ENCODE results near the gene RAB11FIP2.

Gene RAB11FIP2

GRCh38 chr10:118046395-118047156, at the start of gene RAB11FIP2:
RAB11FIP2 (minus strand) TSS chr10:118046941; CDS start chr10:118046163, 778 bp downstream.
- TF ChIP-seq ZBTB7A (IDR thresholded peaks at IDR 0.05; ENCODE audit: low read depth) (peak; percentile 98), CEBPB (IDR thresholded peaks at IDR 0.05) (no peak), NFIC (IDR thresholded peaks at IDR 0.05) (no peak), FOXM1 (IDR thresholded peaks at IDR 0.05; ENCODE audit: borderline replicate concordance, low read depth) (no peak), YY1 (IDR thresholded peaks at IDR 0.05; ENCODE audit: low read depth) (peak; percentile 95), TAF1 (IDR thresholded peaks at IDR 0.05; ENCODE audit: low read depth) (peak; percentile 75), EGR1 (IDR thresholded peaks at IDR 0.05) (peak; percentile 70; the same call in 1 of the 2 replicates), EP300 (IDR thresholded peaks at IDR 0.05; ENCODE audit: borderline replicate concordance) (peak; percentile 38; the same call in 1 of the 2 replicates), TCF12 (IDR thresholded peaks at IDR 0.05; ENCODE audit: low read depth) (peak; percentile 61), CREB1 (IDR thresholded peaks at IDR 0.05; ENCODE audit: low read depth) (no peak; the same call in 1 of the 2 replicates), TEAD4 (IDR thresholded peaks at IDR 0.05) (no peak), RAD21 (IDR thresholded peaks at IDR 0.05; ENCODE audit: low read depth) (no peak)
- TF ChIP-seq, protein P1, sequence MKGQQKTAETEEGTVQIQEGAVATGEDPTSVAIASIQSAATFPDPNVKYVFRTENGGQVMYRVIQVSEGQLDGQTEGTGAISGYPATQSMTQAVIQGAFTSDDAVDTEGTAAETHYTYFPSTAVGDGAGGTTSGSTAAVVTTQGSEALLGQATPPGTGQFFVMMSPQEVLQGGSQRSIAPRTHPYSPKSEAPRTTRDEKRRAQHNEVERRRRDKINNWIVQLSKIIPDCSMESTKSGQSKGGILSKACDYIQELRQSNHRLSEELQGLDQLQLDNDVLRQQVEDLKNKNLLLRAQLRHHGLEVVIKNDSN (IDR thresholded peaks at IDR 0.05) = no peak
- TF ChIP-seq, protein P2, sequence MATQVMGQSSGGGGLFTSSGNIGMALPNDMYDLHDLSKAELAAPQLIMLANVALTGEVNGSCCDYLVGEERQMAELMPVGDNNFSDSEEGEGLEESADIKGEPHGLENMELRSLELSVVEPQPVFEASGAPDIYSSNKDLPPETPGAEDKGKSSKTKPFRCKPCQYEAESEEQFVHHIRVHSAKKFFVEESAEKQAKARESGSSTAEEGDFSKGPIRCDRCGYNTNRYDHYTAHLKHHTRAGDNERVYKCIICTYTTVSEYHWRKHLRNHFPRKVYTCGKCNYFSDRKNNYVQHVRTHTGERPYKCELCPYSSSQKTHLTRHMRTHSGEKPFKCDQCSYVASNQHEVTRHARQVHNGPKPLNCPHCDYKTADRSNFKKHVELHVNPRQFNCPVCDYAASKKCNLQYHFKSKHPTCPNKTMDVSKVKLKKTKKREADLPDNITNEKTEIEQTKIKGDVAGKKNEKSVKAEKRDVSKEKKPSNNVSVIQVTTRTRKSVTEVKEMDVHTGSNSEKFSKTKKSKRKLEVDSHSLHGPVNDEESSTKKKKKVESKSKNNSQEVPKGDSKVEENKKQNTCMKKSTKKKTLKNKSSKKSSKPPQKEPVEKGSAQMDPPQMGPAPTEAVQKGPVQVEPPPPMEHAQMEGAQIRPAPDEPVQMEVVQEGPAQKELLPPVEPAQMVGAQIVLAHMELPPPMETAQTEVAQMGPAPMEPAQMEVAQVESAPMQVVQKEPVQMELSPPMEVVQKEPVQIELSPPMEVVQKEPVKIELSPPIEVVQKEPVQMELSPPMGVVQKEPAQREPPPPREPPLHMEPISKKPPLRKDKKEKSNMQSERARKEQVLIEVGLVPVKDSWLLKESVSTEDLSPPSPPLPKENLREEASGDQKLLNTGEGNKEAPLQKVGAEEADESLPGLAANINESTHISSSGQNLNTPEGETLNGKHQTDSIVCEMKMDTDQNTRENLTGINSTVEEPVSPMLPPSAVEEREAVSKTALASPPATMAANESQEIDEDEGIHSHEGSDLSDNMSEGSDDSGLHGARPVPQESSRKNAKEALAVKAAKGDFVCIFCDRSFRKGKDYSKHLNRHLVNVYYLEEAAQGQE (IDR thresholded peaks at IDR 0.05; ENCODE audit: low read depth) = no peak
- TF ChIP-seq, protein P3, sequence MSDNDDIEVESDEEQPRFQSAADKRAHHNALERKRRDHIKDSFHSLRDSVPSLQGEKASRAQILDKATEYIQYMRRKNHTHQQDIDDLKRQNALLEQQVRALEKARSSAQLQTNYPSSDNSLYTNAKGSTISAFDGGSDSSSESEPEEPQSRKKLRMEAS (IDR thresholded peaks at IDR 0.05) = peak; percentile 52

- TF ChIP-seq YY1 (IDR thresholded peaks at IDR 0.05; ENCODE audit: low read depth) (no peak), TCF12 (IDR thresholded peaks at IDR 0.05; ENCODE audit: low read depth) (no peak), CEBPB (IDR thresholded peaks at IDR 0.05) (no peak), NFIC (IDR thresholded peaks at IDR 0.05) (no peak)
Measured at GRCh38 chr10:118096022-118096421, 49.3 kb upstream of the RAB11FIP2 start.

- TF ChIP-seq EGR1 (IDR thresholded peaks at IDR 0.05) (no peak), TAF1 (IDR thresholded peaks at IDR 0.05; ENCODE audit: low read depth) (no peak), NFIC (IDR thresholded peaks at IDR 0.05) (no peak), CREB1 (IDR thresholded peaks at IDR 0.05; ENCODE audit: low read depth) (no peak), RAD21 (IDR thresholded peaks at IDR 0.05; ENCODE audit: low read depth) (no peak), CEBPB (IDR thresholded peaks at IDR 0.05) (no peak), TEAD4 (IDR thresholded peaks at IDR 0.05) (no peak), ZBTB7A (IDR thresholded peaks at IDR 0.05; ENCODE audit: low read depth) (no peak), YY1 (IDR thresholded peaks at IDR 0.05; ENCODE audit: low read depth) (no peak), FOXM1 (IDR thresholded peaks at IDR 0.05; ENCODE audit: borderline replicate concordance, low read depth) (no peak), EP300 (IDR thresholded peaks at IDR 0.05; ENCODE audit: borderline replicate concordance) (no peak), TCF12 (IDR thresholded peaks at IDR 0.05; ENCODE audit: low read depth) (no peak)
- TF ChIP-seq, protein P3 (IDR thresholded peaks at IDR 0.05) = no peak
- TF ChIP-seq, protein P2 (IDR thresholded peaks at IDR 0.05; ENCODE audit: low read depth) = no peak
- TF ChIP-seq, protein P1 (IDR thresholded peaks at IDR 0.05) = no peak
Measured at GRCh38 chr10:118092209-118092608, 45.5 kb upstream of the RAB11FIP2 start.

- no peak for TF ChIP-seq NFIC (IDR thresholded peaks at IDR 0.05)
- TF ChIP-seq RAD21 (IDR thresholded peaks at IDR 0.05; ENCODE audit: low read depth) = no peak
- TF ChIP-seq, protein P3 (IDR thresholded peaks at IDR 0.05) = no peak
- TF ChIP-seq EP300 (IDR thresholded peaks at IDR 0.05; ENCODE audit: borderline replicate concordance) = no peak
- no peak for TF ChIP-seq CREB1 (IDR thresholded peaks at IDR 0.05; ENCODE audit: low read depth)
- no peak for TF ChIP-seq TCF12 (IDR thresholded peaks at IDR 0.05; ENCODE audit: low read depth)
- no peak for TF ChIP-seq TEAD4 (IDR thresholded peaks at IDR 0.05)
- TF ChIP-seq ZBTB7A (IDR thresholded peaks at IDR 0.05; ENCODE audit: low read depth) = no peak
- TF ChIP-seq, protein P1 (IDR thresholded peaks at IDR 0.05) = no peak
- TF ChIP-seq YY1 (IDR thresholded peaks at IDR 0.05; ENCODE audit: low read depth) = no peak
- no peak for TF ChIP-seq CEBPB (IDR thresholded peaks at IDR 0.05)
- no peak for TF ChIP-seq EGR1 (IDR thresholded peaks at IDR 0.05)
- no peak for TF ChIP-seq TAF1 (IDR thresholded peaks at IDR 0.05; ENCODE audit: low read depth)
- no peak for TF ChIP-seq FOXM1 (IDR thresholded peaks at IDR 0.05; ENCODE audit: borderline replicate concordance, low read depth)
- TF ChIP-seq, protein P2 (IDR thresholded peaks at IDR 0.05; ENCODE audit: low read depth) = no peak
Measured at GRCh38 chr10:118080817-118081216, 34.1 kb upstream of the RAB11FIP2 start.

Data from Ishikawa (cell line).